ENCODE data around the gene SALL3.

DNA sequence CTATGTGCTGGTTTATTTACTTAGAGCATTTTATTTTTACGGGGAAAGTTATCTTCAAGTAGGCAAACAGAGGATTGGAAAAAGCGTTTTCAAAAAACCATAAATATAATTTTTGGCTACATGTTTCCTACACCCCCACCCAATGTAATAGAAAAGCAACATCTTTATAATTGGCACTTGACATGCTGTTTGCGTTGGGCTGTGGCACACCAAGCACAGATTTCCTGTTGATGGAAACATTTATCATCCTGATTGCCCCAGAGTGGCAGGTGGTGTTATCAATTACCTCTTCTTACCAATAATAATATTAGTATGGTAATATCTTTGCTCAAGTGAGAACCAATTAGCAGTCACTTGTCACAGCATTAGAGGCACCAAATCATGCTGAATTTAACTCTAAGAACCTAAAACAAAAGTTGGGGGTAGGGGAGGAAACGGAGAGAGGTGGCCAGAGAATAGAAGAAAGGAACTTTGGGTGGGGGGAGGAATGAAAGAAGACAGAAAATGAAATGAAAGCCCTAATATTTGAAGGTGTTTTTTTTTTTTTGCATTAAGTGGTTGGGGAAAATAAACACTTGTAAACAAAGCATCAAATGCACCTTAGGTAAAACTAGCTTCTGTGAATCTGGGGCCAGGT, 3.8 kb upstream of the SALL3 start:
- TF ChIP-seq ZNF629 (tag by site-specific recombination; IDR thresholded peaks at IDR 0.05) (no peak), ZNF335 (tag by site-specific recombination; conservative IDR thresholded peaks at IDR 0.05) (no peak), YY1 (tag by site-specific recombination; IDR thresholded peaks at IDR 0.05) (no peak), ZNF248 (tag by site-specific recombination; IDR thresholded peaks at IDR 0.05) (no peak), KLF16 (tag by site-specific recombination; IDR thresholded peaks at IDR 0.05) (no peak), KLF10 (tag by site-specific recombination; IDR thresholded peaks at IDR 0.05) (no peak), ZNF843 (tag by site-specific recombination; IDR thresholded peaks at IDR 0.05) (no peak), ZNF76 (tag by site-specific recombination; IDR thresholded peaks at IDR 0.05; ENCODE audit: borderline replicate concordance, low read depth) (no peak)
- TF ChIP-seq, protein P1, sequence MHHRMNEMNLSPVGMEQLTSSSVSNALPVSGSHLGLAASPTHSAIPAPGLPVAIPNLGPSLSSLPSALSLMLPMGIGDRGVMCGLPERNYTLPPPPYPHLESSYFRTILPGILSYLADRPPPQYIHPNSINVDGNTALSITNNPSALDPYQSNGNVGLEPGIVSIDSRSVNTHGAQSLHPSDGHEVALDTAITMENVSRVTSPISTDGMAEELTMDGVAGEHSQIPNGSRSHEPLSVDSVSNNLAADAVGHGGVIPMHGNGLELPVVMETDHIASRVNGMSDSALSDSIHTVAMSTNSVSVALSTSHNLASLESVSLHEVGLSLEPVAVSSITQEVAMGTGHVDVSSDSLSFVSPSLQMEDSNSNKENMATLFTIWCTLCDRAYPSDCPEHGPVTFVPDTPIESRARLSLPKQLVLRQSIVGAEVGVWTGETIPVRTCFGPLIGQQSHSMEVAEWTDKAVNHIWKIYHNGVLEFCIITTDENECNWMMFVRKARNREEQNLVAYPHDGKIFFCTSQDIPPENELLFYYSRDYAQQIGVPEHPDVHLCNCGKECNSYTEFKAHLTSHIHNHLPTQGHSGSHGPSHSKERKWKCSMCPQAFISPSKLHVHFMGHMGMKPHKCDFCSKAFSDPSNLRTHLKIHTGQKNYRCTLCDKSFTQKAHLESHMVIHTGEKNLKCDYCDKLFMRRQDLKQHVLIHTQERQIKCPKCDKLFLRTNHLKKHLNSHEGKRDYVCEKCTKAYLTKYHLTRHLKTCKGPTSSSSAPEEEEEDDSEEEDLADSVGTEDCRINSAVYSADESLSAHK (tag by site-specific recombination; IDR thresholded peaks at IDR 0.05) = no peak
- TF ChIP-seq, protein P2, sequence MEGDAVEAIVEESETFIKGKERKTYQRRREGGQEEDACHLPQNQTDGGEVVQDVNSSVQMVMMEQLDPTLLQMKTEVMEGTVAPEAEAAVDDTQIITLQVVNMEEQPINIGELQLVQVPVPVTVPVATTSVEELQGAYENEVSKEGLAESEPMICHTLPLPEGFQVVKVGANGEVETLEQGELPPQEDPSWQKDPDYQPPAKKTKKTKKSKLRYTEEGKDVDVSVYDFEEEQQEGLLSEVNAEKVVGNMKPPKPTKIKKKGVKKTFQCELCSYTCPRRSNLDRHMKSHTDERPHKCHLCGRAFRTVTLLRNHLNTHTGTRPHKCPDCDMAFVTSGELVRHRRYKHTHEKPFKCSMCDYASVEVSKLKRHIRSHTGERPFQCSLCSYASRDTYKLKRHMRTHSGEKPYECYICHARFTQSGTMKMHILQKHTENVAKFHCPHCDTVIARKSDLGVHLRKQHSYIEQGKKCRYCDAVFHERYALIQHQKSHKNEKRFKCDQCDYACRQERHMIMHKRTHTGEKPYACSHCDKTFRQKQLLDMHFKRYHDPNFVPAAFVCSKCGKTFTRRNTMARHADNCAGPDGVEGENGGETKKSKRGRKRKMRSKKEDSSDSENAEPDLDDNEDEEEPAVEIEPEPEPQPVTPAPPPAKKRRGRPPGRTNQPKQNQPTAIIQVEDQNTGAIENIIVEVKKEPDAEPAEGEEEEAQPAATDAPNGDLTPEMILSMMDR (tag by site-specific recombination; IDR thresholded peaks at IDR 0.05) = no peak
- TF ChIP-seq, protein P3, sequence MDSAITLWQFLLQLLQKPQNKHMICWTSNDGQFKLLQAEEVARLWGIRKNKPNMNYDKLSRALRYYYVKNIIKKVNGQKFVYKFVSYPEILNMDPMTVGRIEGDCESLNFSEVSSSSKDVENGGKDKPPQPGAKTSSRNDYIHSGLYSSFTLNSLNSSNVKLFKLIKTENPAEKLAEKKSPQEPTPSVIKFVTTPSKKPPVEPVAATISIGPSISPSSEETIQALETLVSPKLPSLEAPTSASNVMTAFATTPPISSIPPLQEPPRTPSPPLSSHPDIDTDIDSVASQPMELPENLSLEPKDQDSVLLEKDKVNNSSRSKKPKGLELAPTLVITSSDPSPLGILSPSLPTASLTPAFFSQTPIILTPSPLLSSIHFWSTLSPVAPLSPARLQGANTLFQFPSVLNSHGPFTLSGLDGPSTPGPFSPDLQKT (IDR thresholded peaks at IDR 0.05; ENCODE audit: borderline replicate concordance, low read depth, low read length) = no peak
- TF ChIP-seq, protein P4, sequence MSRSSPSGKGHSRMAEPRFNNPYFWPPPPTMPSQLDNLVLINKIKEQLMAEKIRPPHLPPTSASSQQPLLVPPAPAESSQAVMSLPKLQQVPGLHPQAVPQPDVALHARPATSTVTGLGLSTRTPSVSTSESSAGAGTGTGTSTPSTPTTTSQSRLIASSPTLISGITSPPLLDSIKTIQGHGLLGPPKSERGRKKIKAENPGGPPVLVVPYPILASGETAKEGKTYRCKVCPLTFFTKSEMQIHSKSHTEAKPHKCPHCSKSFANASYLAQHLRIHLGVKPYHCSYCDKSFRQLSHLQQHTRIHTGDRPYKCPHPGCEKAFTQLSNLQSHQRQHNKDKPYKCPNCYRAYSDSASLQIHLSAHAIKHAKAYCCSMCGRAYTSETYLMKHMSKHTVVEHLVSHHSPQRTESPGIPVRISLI (tag by site-specific recombination; IDR thresholded peaks at IDR 0.05) = no peak
- TF ChIP-seq, protein P5, sequence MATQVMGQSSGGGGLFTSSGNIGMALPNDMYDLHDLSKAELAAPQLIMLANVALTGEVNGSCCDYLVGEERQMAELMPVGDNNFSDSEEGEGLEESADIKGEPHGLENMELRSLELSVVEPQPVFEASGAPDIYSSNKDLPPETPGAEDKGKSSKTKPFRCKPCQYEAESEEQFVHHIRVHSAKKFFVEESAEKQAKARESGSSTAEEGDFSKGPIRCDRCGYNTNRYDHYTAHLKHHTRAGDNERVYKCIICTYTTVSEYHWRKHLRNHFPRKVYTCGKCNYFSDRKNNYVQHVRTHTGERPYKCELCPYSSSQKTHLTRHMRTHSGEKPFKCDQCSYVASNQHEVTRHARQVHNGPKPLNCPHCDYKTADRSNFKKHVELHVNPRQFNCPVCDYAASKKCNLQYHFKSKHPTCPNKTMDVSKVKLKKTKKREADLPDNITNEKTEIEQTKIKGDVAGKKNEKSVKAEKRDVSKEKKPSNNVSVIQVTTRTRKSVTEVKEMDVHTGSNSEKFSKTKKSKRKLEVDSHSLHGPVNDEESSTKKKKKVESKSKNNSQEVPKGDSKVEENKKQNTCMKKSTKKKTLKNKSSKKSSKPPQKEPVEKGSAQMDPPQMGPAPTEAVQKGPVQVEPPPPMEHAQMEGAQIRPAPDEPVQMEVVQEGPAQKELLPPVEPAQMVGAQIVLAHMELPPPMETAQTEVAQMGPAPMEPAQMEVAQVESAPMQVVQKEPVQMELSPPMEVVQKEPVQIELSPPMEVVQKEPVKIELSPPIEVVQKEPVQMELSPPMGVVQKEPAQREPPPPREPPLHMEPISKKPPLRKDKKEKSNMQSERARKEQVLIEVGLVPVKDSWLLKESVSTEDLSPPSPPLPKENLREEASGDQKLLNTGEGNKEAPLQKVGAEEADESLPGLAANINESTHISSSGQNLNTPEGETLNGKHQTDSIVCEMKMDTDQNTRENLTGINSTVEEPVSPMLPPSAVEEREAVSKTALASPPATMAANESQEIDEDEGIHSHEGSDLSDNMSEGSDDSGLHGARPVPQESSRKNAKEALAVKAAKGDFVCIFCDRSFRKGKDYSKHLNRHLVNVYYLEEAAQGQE (tag by site-specific recombination; IDR thresholded peaks at IDR 0.05) = no peak
